Thymus (tissue), 11 donors: ENCODE measurements around the gene TTYH2. TPM values are rescaled to one million over a fixed set of nuclear protein-coding genes. Genes with fewer than 3 reads are reported as not detected.
"Not testable (repeated sequence)": the region's sequence is repeated elsewhere in the genome, so short reads cannot be mapped to it uniquely, and the experiment has no call there.

Source experiments
- DNase-seq, 9 donors: peaks; one replicate each; pipeline ENCODE4 v3.0.0-alpha.2; 2013; ENCODE audit warnings: low spot score in 9 of 9, low read depth in 6 of 9, missing footprints in 1 of 9
- H3K27ac ChIP-seq, 2 donors: one replicate each; pipeline ENCODE4 v1.5.1; 2013; ENCODE audit warnings: control low read depth in 1 of 2, low read depth in 1 of 2, low read length in 1 of 2, mild to moderate bottlenecking in 1 of 2, moderate library complexity in 1 of 2
- H3K27me3 ChIP-seq, 2 donors: one replicate each; pipeline ENCODE4 v1.5.1; 2013; ENCODE audit warnings: low read length in 1 of 2; ENCODE audit not compliant: control insufficient read depth in 2 of 2, insufficient read depth in 1 of 2
- H3K36me3 ChIP-seq, 2 donors: one replicate each; pipeline ENCODE4 v1.5.1; 2013; ENCODE audit warnings: low read length in 1 of 2, mild to moderate bottlenecking in 1 of 2, moderate library complexity in 1 of 2; ENCODE audit not compliant: control insufficient read depth in 2 of 2, insufficient read depth in 2 of 2
- H3K4me1 ChIP-seq, 2 donors: one replicate each; pipeline ENCODE4 v1.5.1; 2013; ENCODE audit warnings: low read length in 2 of 2; ENCODE audit not compliant: control insufficient read depth in 2 of 2, insufficient read depth in 2 of 2
- H3K4me3 ChIP-seq, 2 donors: one replicate each; pipeline ENCODE4 v1.5.1; 2013; ENCODE audit warnings: low read length in 2 of 2, control low read depth in 1 of 2, mild to moderate bottlenecking in 1 of 2
- H3K9me3 ChIP-seq, 2 donors: one replicate each; pipeline ENCODE4 v1.5.1; 2013; ENCODE audit warnings: low read length in 1 of 2, mild to moderate bottlenecking in 1 of 2; ENCODE audit not compliant: control insufficient read depth in 2 of 2, insufficient read depth in 1 of 2
- WGBS: extraction: QIAGEN DNeasy Blood & Tissue Kit; methylation state at CpG from one replicate; pipeline ENCODE4 v1.1.7; 2013; 5-methylcytosine and 5-hydroxymethylcytosine counted together
- polyA plus RNA-seq: library from polyadenylated mRNA; stranded (reverse); fragments of 200-250 nt; gene quantifications from one replicate; pipeline ENCODE4 v1.2.3, GENCODE V29; 2013
- total RNA-seq: library from RNA; stranded (reverse); fragments of 120-200 nt; gene quantifications from one replicate; pipeline ENCODE4 v1.2.4, GENCODE V29; 2013
- donor health status: healthy.

TTYH2 gene
- total and polyA plus RNA-seq, 2 donors = 4.9 to 8.7 TPM

- H3K27ac ChIP-seq, H3K27me3 ChIP-seq, DNase-seq, H3K4me3 ChIP-seq, H3K9me3 ChIP-seq, H3K36me3 ChIP-seq: not testable (repeated sequence)
- H3K4me1 ChIP-seq = peaks cover 7 to 32% of the 10 kb centered on the region in 2 donors
- WGBS = over 99% methylated on average over 7 of the region's 7 CpGs
These were observed 66.2 kb downstream of the TTYH2 start for GRCh38 chr17:74279617-74280016.

- peaks cover 7 to 32% of the 10 kb centered on the region in 2 donors for H3K4me1 ChIP-seq
- DNase-seq = peak in 1 of 9 donors; percentile 51
- no peak overlapping the region for H3K27ac ChIP-seq
- H3K9me3 ChIP-seq = no peaks in the 10 kb centered on the region
- H3K4me3 ChIP-seq = no peak overlapping the region
- WGBS = 88% methylated on average over 9 of the region's 9 CpGs
- peaks cover 0 to 5% of the 10 kb centered on the region in 2 donors for H3K27me3 ChIP-seq
- no peaks in the 10 kb centered on the region for H3K36me3 ChIP-seq
These were observed 66.7 kb downstream of the TTYH2 start for GRCh38 chr17:74280093-74280513.

- WGBS = 98% methylated on average over 20 of the region's 20 CpGs
- no peak for DNase-seq
- Histone ChIP-seq H3K4me3 (no peak overlapping the region), H3K27me3 (peaks cover 0 to 7% of the 10 kb centered on the region in 2 donors), H3K27ac (no peak overlapping the region), H3K4me1 (peaks cover 4 to 20% of the 10 kb centered on the region in 2 donors), H3K36me3 (no peaks in the 10 kb centered on the region), H3K9me3 (no peaks in the 10 kb centered on the region)
These were observed 68.4 kb downstream of the TTYH2 start for GRCh38 chr17:74281799-74282198.

- WGBS = 95% methylated on average over 4 of the region's 4 CpGs
- DNase-seq, H3K36me3 ChIP-seq, H3K27me3 ChIP-seq, H3K27ac ChIP-seq, H3K9me3 ChIP-seq, H3K4me3 ChIP-seq: not testable (repeated sequence)
- peaks cover 4 to 20% of the 10 kb centered on the region in 2 donors for H3K4me1 ChIP-seq
These were observed 68.9 kb downstream of the TTYH2 start for GRCh38 chr17:74282274-74282586.

- H3K4me1 ChIP-seq = peaks cover 4 to 15% of the 10 kb centered on the region in 2 donors
- 31% methylated on average over 9 of the region's 9 CpGs for WGBS
These were observed 69.4 kb downstream of the TTYH2 start for GRCh38 chr17:74282587-74283370.

GRCh38 chr17:74283371-74283673 is 70.0 kb downstream of the TTYH2 start:
- no peak for DNase-seq
- Histone ChIP-seq H3K4me1 (peaks cover 4 to 15% of the 10 kb centered on the region in 2 donors), H3K9me3 (no peaks in the 10 kb centered on the region), H3K27me3 (peaks cover 0 to 7% of the 10 kb centered on the region in 2 donors), H3K4me3 (no peak overlapping the region), H3K27ac (no peak overlapping the region), H3K36me3 (no peaks in the 10 kb centered on the region)
- 73% methylated on average over 4 of the region's 4 CpGs for WGBS

More at GRCh38 chr17:74282587-74283370, 69.4 kb downstream of the TTYH2 start:
- no peak overlapping the region for H3K4me3 ChIP-seq
- no peak overlapping the region for H3K27ac ChIP-seq
- H3K9me3 ChIP-seq = no peaks in the 10 kb centered on the region
- no peak for DNase-seq
- H3K27me3 ChIP-seq = peaks cover 0 to 7% of the 10 kb centered on the region in 2 donors
- no peaks in the 10 kb centered on the region for H3K36me3 ChIP-seq

GRCh38 chr17:74287031-74287602 is 73.7 kb downstream of the TTYH2 start:
- no peak overlapping the region for H3K4me3 ChIP-seq
- no peak for DNase-seq
- H3K27me3 ChIP-seq = peaks cover 0 to 7% of the 10 kb centered on the region in 2 donors
- no peak overlapping the region for H3K27ac ChIP-seq
- H3K9me3 ChIP-seq = no peaks in the 10 kb centered on the region
- H3K4me1 ChIP-seq = peaks cover 4 to 15% of the 10 kb centered on the region in 2 donors
- WGBS = 94% methylated on average over 14 of the region's 14 CpGs
- no peaks in the 10 kb centered on the region for H3K36me3 ChIP-seq

GRCh38 chr17:74288785-74289184 is 75.4 kb downstream of the TTYH2 start:
- Histone ChIP-seq H3K4me1 (peaks cover 4 to 9% of the 10 kb centered on the region in 2 donors), H3K27ac (no peak overlapping the region), H3K27me3 (peaks cover 0 to 7% of the 10 kb centered on the region in 2 donors), H3K4me3 (no peak overlapping the region), H3K9me3 (no peaks in the 10 kb centered on the region), H3K36me3 (no peaks in the 10 kb centered on the region)
- WGBS = 92% methylated on average over 5 of the region's 5 CpGs
- no peak for DNase-seq

GRCh38 chr17:74289688-74290087 is 76.3 kb downstream of the TTYH2 start:
- Histone ChIP-seq H3K4me1 (peaks cover 3 to 7% of the 10 kb centered on the region in 2 donors), H3K4me3 (no peak overlapping the region), H3K27ac (peak overlapping the region in 1 of 2 donors; percentile 8), H3K36me3 (no peaks in the 10 kb centered on the region), H3K27me3 (peaks cover 0 to 6% of the 10 kb centered on the region in 2 donors), H3K9me3 (no peaks in the 10 kb centered on the region)
- 81% methylated on average over 11 of the region's 11 CpGs for WGBS
- DNase-seq = no peak
